ENCODE measurements around the gene PBOV1.
"Not testable (repeated sequence)": the region's sequence is repeated elsewhere in the genome, so short reads cannot be mapped to it uniquely, and the experiment has no call there.

The PBOV1 gene

GRCh38 chr6:138219901-138220300 lies 1.6 kb upstream of the PBOV1 start:
- no peaks in the 10 kb centered on the region for H3K27me3 ChIP-seq
- no peak for DNase-seq
- TF ChIP-seq, protein P1, sequence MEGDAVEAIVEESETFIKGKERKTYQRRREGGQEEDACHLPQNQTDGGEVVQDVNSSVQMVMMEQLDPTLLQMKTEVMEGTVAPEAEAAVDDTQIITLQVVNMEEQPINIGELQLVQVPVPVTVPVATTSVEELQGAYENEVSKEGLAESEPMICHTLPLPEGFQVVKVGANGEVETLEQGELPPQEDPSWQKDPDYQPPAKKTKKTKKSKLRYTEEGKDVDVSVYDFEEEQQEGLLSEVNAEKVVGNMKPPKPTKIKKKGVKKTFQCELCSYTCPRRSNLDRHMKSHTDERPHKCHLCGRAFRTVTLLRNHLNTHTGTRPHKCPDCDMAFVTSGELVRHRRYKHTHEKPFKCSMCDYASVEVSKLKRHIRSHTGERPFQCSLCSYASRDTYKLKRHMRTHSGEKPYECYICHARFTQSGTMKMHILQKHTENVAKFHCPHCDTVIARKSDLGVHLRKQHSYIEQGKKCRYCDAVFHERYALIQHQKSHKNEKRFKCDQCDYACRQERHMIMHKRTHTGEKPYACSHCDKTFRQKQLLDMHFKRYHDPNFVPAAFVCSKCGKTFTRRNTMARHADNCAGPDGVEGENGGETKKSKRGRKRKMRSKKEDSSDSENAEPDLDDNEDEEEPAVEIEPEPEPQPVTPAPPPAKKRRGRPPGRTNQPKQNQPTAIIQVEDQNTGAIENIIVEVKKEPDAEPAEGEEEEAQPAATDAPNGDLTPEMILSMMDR (IDR thresholded peaks at IDR 0.05), result no peak
- no peaks in the 10 kb centered on the region for H3K4me1 ChIP-seq
- no peak overlapping the region for H3K4me3 ChIP-seq
- intact Hi-C loops (cut with DNase I; ENCODE audit: low total_unique reads), result no loop called here
- no peaks in the 10 kb centered on the region for H3K9me3 ChIP-seq
- H3K36me3 ChIP-seq, result no peaks in the 10 kb centered on the region
- no peak overlapping the region for H3K27ac ChIP-seq

- H3K4me1 ChIP-seq, result no peaks in the 10 kb centered on the region
- no peak overlapping the region for H3K4me3 ChIP-seq
- no peak for DNase-seq
- H3K27ac ChIP-seq, result no peak overlapping the region
- H3K9me3 ChIP-seq, result no peaks in the 10 kb centered on the region
- H3K27me3 ChIP-seq, result no peaks in the 10 kb centered on the region
- TF ChIP-seq, protein P1 (IDR thresholded peaks at IDR 0.05), result no peak
- intact Hi-C loops (cut with DNase I; ENCODE audit: low total_unique reads), result no loop called here
- H3K36me3 ChIP-seq, result no peaks in the 10 kb centered on the region
Observed at GRCh38 chr6:138219398-138219797, 1.1 kb upstream of the PBOV1 start.

- Histone ChIP-seq H3K9me3 (no peaks in the 10 kb centered on the region), H3K4me3 (no peak overlapping the region), H3K27me3 (no peaks in the 10 kb centered on the region), H3K27ac (no peak overlapping the region), H3K36me3 (no peaks in the 10 kb centered on the region), H3K4me1 (no peaks in the 10 kb centered on the region)
- intact Hi-C loops (cut with DNase I; ENCODE audit: low total_unique reads), result no loop called here
- no peak for DNase-seq
- TF ChIP-seq, protein P1 (IDR thresholded peaks at IDR 0.05), result no peak
Observed at GRCh38 chr6:138215093-138215782, 3.1 kb downstream of the PBOV1 start.

GRCh38 chr6:138212530-138212929 lies 5.8 kb downstream of the PBOV1 start:
- H3K4me1 ChIP-seq; H3K9me3 ChIP-seq; H3K27ac ChIP-seq; intact Hi-C loops (cut with DNase I; ENCODE audit: low total_unique reads); DNase-seq; H3K4me3 ChIP-seq; H3K36me3 ChIP-seq; H3K27me3 ChIP-seq: not testable (repeated sequence)

GRCh38 chr6:138211601-138212000 lies 6.7 kb downstream of the PBOV1 start:
- no peaks in the 10 kb centered on the region for H3K27me3 ChIP-seq
- TF ChIP-seq, protein P1 (IDR thresholded peaks at IDR 0.05), result no peak
- H3K9me3 ChIP-seq, result no peaks in the 10 kb centered on the region
- H3K36me3 ChIP-seq, result no peaks in the 10 kb centered on the region
- DNase-seq, result no peak
- no peak overlapping the region for H3K27ac ChIP-seq
- no peak overlapping the region for H3K4me3 ChIP-seq
- intact Hi-C loops (cut with DNase I; ENCODE audit: low total_unique reads), result no loop called here
- H3K4me1 ChIP-seq, result no peaks in the 10 kb centered on the region

DNA sequence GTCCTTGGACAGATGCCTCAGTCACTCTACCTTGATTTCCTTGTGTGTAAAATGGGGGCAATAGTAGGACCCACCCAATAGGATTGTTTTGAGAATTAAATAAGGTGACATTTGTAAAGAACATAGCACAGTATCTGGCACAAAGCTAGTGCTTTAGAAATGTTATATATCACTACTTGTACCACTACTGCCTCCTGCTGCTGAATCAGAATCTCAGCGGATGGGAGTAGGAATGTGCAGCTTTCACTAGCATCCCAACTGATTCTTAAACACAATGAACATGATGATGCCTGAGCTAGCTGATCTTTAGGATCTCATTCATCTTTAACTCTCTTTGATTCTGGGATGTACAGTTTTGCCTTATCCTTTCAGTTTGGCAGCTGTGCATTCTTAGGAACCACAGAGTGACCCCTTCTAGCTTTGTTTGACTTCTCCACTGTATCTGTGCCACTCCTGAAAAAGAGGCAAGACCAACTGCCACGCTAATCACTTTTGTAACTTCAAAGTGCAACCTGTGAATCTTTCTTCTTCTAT lies 7.2 kb downstream of the PBOV1 start:
- no peak overlapping the region for H3K27ac ChIP-seq
- H3K9me3 ChIP-seq, result no peaks in the 10 kb centered on the region
- no peaks in the 10 kb centered on the region for H3K36me3 ChIP-seq
- no peak for DNase-seq
- TF ChIP-seq, protein P1 (IDR thresholded peaks at IDR 0.05), result no peak
- intact Hi-C loops (cut with DNase I; ENCODE audit: low total_unique reads), result no loop called here
- no peaks in the 10 kb centered on the region for H3K4me1 ChIP-seq
- no peak overlapping the region for H3K4me3 ChIP-seq
- no peaks in the 10 kb centered on the region for H3K27me3 ChIP-seq

Measured in tibial artery (tissue), 4 donors.